ENCODE data around the gene GSKIP. TPM values are rescaled to one million over a fixed set of nuclear protein-coding genes. Genes with fewer than 3 reads are reported as not detected.

Gene GSKIP
- total RNA-seq, 4 donors from 2014 or later: 11.0 to 58.3 (median 23.0) TPM

GRCh38 chr14:96418075-96418474 is 54.7 kb downstream of the GSKIP start:
- Histone ChIP-seq H3K27me3 (no peaks in the 10 kb centered on the region), H3K36me3 (no peaks in the 10 kb centered on the region), H3K27ac (no peak overlapping the region), H3K9me3 (no peaks in the 10 kb centered on the region), H3K4me3 (no peak overlapping the region), H3K4me1 (no peaks in the 10 kb centered on the region)
- TF ChIP-seq POLR2AphosphoS5 (IDR thresholded peaks at IDR 0.05) (no peak), POLR2A (IDR thresholded peaks at IDR 0.05) (no peak), CTCF (IDR thresholded peaks at IDR 0.05) (no peak), EP300 (IDR thresholded peaks at IDR 0.05) (no peak)
- WGBS, 2 donors (ENCODE audit: low coverage in 1 of 2): 94 to 96% methylated on average over 2 to 4 of the region's 4 CpGs
- no peak for ATAC-seq

GRCh38 chr14:96421236-96421635 is 57.9 kb downstream of the GSKIP start:
- H3K4me1 ChIP-seq: peaks cover 0 to 10% (median 0%) of the 10 kb centered on the region in 3 donors
- no peaks in the 10 kb centered on the region for H3K36me3 ChIP-seq
- 52 to 88% methylated on average over 6 of the region's 6 CpGs for WGBS, 2 donors (ENCODE audit: low coverage in 1 of 2)
- no peak overlapping the region for H3K27ac ChIP-seq
- no peak for ATAC-seq
- no peaks in the 10 kb centered on the region for H3K27me3 ChIP-seq
- TF ChIP-seq CTCF (IDR thresholded peaks at IDR 0.05) (no peak), EP300 (IDR thresholded peaks at IDR 0.05) (no peak), POLR2AphosphoS5 (IDR thresholded peaks at IDR 0.05) (no peak), POLR2A (IDR thresholded peaks at IDR 0.05) (no peak)
- no peaks in the 10 kb centered on the region for H3K9me3 ChIP-seq
- H3K4me3 ChIP-seq: no peak overlapping the region

GRCh38 chr14:96422992-96423391 is 59.7 kb downstream of the GSKIP start:
- 83 to 85% methylated on average over 5 of the region's 5 CpGs for WGBS, 2 donors (ENCODE audit: low coverage in 1 of 2)
- no peak for ATAC-seq

GRCh38 chr14:96423446-96424108 is 60.3 kb downstream of the GSKIP start:
- Histone ChIP-seq H3K9me3 (no peaks in the 10 kb centered on the region), H3K27me3 (no peaks in the 10 kb centered on the region), H3K36me3 (no peaks in the 10 kb centered on the region), H3K27ac (no peak overlapping the region), H3K4me1 (peaks cover 0 to 10% (median 0%) of the 10 kb centered on the region in 3 donors), H3K4me3 (peak overlapping the region; percentile 13 to 47)
- WGBS, 2 donors (ENCODE audit: low coverage in 1 of 2): 60 to 100% methylated on average over 1 of the region's 25 CpGs
- TF ChIP-seq POLR2A (IDR thresholded peaks at IDR 0.05) (no peak), CTCF (IDR thresholded peaks at IDR 0.05) (no peak), POLR2AphosphoS5 (IDR thresholded peaks at IDR 0.05) (no peak), EP300 (IDR thresholded peaks at IDR 0.05) (no peak)
- no peak for ATAC-seq

More at GRCh38 chr14:96422992-96423391, 59.7 kb downstream of the GSKIP start:
- no peak overlapping the region for H3K27ac ChIP-seq
- peaks cover 0 to 10% (median 0%) of the 10 kb centered on the region in 3 donors for H3K4me1 ChIP-seq
- no peaks in the 10 kb centered on the region for H3K27me3 ChIP-seq
- no peak overlapping the region for H3K4me3 ChIP-seq
- no peak for TF ChIP-seq POLR2AphosphoS5 (IDR thresholded peaks at IDR 0.05)
- no peak for TF ChIP-seq POLR2A (IDR thresholded peaks at IDR 0.05)
- TF ChIP-seq EP300 (IDR thresholded peaks at IDR 0.05): no peak
- TF ChIP-seq CTCF (IDR thresholded peaks at IDR 0.05): no peak
- no peaks in the 10 kb centered on the region for H3K36me3 ChIP-seq
- H3K9me3 ChIP-seq: no peaks in the 10 kb centered on the region
